ENCODE results near the gene INSRR. TPM values are rescaled to one million over a fixed set of nuclear protein-coding genes. Genes with fewer than 3 reads are reported as not detected.

The INSRR gene
- total and polyA plus RNA-seq, 4 donors = 0.01 TPM; not detected in 3

- no peak overlapping the region for H3K27ac ChIP-seq (ENCODE audit: low read depth in 1 of 2, low read length in 2 of 2)
- H3K4me1 ChIP-seq (ENCODE audit: control insufficient read depth in 4 of 4, insufficient read depth in 4 of 4, low read length in 3 of 4) = peaks cover 3 to 13% (median 6%) of the 10 kb centered on the region in 4 donors
- H3K27me3 ChIP-seq (ENCODE audit: control insufficient read depth in 4 of 4, insufficient read depth in 4 of 4, low read length in 3 of 4) = no peaks in the 10 kb centered on the region
- no peaks in the 10 kb centered on the region for H3K36me3 ChIP-seq (ENCODE audit: control insufficient read depth in 4 of 4, insufficient read depth in 3 of 4, low read depth in 1 of 4, low read length in 3 of 4)
- H3K9me3 ChIP-seq (ENCODE audit: control insufficient read depth in 4 of 4, low read length in 3 of 4) = no peaks in the 10 kb centered on the region
- no peak overlapping the region for H3K9ac ChIP-seq (ENCODE audit: low read depth in 1 of 2, low read length in 2 of 2)
- no peak for DNase-seq (ENCODE audit: low spot score)
- H3K4me3 ChIP-seq (ENCODE audit: low read depth in 1 of 3, low read length in 3 of 3) = no peak overlapping the region
- 94% methylated on average over 10 of the region's 10 CpGs for WGBS
- TF ChIP-seq HNF4G (IDR thresholded peaks at IDR 0.05) (no peak), JUND (IDR thresholded peaks at IDR 0.05) (no peak), SP1 (IDR thresholded peaks at IDR 0.05) (no peak), RAD21 (IDR thresholded peaks at IDR 0.05) (no peak), GABPA (IDR thresholded peaks at IDR 0.05 in 1 of 2, conservative IDR thresholded peaks at IDR 0.05 in 1 of 2) (no peak), EGR1 (IDR thresholded peaks at IDR 0.05; ENCODE audit: low read depth in 2 of 2) (no peak), MAX (IDR thresholded peaks at IDR 0.05) (no peak), TAF1 (conservative IDR thresholded peaks at IDR 0.05) (no peak), HNF4A (conservative IDR thresholded peaks at IDR 0.05) (no peak), RXRA (IDR thresholded peaks at IDR 0.05) (no peak)
- TF ChIP-seq, protein P1, sequence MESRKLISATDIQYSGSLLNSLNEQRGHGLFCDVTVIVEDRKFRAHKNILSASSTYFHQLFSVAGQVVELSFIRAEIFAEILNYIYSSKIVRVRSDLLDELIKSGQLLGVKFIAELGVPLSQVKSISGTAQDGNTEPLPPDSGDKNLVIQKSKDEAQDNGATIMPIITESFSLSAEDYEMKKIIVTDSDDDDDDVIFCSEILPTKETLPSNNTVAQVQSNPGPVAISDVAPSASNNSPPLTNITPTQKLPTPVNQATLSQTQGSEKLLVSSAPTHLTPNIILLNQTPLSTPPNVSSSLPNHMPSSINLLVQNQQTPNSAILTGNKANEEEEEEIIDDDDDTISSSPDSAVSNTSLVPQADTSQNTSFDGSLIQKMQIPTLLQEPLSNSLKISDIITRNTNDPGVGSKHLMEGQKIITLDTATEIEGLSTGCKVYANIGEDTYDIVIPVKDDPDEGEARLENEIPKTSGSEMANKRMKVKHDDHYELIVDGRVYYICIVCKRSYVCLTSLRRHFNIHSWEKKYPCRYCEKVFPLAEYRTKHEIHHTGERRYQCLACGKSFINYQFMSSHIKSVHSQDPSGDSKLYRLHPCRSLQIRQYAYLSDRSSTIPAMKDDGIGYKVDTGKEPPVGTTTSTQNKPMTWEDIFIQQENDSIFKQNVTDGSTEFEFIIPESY (IDR thresholded peaks at IDR 0.05) = no peak
- TF ChIP-seq, protein P2, sequence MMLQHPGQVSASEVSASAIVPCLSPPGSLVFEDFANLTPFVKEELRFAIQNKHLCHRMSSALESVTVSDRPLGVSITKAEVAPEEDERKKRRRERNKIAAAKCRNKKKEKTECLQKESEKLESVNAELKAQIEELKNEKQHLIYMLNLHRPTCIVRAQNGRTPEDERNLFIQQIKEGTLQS (IDR thresholded peaks at IDR 0.05) = no peak
- TF ChIP-seq, protein P3, sequence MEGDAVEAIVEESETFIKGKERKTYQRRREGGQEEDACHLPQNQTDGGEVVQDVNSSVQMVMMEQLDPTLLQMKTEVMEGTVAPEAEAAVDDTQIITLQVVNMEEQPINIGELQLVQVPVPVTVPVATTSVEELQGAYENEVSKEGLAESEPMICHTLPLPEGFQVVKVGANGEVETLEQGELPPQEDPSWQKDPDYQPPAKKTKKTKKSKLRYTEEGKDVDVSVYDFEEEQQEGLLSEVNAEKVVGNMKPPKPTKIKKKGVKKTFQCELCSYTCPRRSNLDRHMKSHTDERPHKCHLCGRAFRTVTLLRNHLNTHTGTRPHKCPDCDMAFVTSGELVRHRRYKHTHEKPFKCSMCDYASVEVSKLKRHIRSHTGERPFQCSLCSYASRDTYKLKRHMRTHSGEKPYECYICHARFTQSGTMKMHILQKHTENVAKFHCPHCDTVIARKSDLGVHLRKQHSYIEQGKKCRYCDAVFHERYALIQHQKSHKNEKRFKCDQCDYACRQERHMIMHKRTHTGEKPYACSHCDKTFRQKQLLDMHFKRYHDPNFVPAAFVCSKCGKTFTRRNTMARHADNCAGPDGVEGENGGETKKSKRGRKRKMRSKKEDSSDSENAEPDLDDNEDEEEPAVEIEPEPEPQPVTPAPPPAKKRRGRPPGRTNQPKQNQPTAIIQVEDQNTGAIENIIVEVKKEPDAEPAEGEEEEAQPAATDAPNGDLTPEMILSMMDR (IDR thresholded peaks at IDR 0.05; ENCODE audit: low read depth, low read length, missing input control) = no peak
Measured at GRCh38 chr1:156809281-156809680, 49.6 kb downstream of the INSRR start.

DNA sequence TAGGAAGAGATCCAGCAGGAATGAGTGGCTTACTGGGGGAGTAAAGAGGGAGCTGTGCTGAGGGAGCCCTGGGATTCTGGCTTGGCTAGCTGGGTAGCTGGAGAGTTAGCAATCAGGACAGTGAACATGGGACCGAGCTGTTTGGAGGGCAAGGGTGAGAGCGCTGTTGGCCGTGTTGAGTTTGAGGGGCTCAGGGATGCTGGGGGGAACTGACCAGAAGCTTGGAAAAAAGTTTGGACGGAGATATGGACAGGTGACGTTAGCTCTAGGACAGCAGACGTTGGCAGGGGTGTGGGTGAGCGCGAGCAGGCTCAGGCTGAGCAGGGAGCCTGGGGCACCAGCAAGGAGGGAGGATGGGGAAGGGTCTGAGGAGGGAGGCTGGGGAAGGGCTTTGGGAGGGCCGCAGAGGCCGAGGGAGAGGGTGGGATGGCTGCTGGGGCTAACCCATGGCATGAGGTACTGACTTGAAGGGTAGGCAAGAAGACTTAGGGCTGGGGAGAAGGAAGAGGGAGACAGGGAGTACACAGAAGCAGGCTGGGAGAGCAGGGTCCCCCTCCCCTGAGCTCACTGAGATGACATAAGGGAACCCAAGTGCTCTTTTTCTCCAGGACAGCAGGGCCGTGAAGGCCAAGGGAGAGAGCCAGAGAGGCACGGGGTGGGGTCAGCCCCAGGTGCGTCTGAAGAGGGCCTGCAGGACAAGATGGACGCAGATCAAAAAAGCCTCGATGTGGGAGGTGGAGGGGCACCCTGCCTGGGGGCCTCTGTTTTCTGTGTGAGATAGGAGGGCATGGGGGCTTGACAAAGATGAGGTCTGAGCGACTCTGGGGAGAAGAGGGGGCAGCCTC lies 50.5 kb downstream of the INSRR start:
- no peak overlapping the region for H3K9ac ChIP-seq (ENCODE audit: low read depth in 1 of 2, low read length in 2 of 2)
- TF ChIP-seq NR2F2 (IDR thresholded peaks at IDR 0.05) (no peak), RAD21 (IDR thresholded peaks at IDR 0.05) (no peak), JUND (IDR thresholded peaks at IDR 0.05) (no peak), FOXA2 (IDR thresholded peaks at IDR 0.05) (no peak), HNF4G (IDR thresholded peaks at IDR 0.05) (no peak), YY1 (IDR thresholded peaks at IDR 0.05) (no peak), GABPA (IDR thresholded peaks at IDR 0.05 in 1 of 2, conservative IDR thresholded peaks at IDR 0.05 in 1 of 2) (no peak), EGR1 (IDR thresholded peaks at IDR 0.05; ENCODE audit: low read depth in 2 of 2) (no peak), TAF1 (conservative IDR thresholded peaks at IDR 0.05) (no peak), MAX (IDR thresholded peaks at IDR 0.05) (no peak), FOXA1 (IDR thresholded peaks at IDR 0.05) (no peak), RXRA (IDR thresholded peaks at IDR 0.05) (no peak)
- TF ChIP-seq, protein P2 (IDR thresholded peaks at IDR 0.05) = no peak
- TF ChIP-seq, protein P3 (IDR thresholded peaks at IDR 0.05; ENCODE audit: low read depth, low read length, missing input control) = no peak
- H3K27me3 ChIP-seq (ENCODE audit: control insufficient read depth in 4 of 4, insufficient read depth in 4 of 4, low read length in 3 of 4) = no peaks in the 10 kb centered on the region
- H3K4me3 ChIP-seq (ENCODE audit: low read depth in 1 of 3, low read length in 3 of 3) = no peak overlapping the region
- H3K27ac ChIP-seq (ENCODE audit: low read depth in 1 of 2, low read length in 2 of 2) = no peak overlapping the region
- no peak for DNase-seq (ENCODE audit: low spot score)
- no peaks in the 10 kb centered on the region for H3K36me3 ChIP-seq (ENCODE audit: control insufficient read depth in 4 of 4, insufficient read depth in 3 of 4, low read depth in 1 of 4, low read length in 3 of 4)
- 91% methylated on average over 16 of the region's 16 CpGs for WGBS
- peaks cover 0 to 6% (median under 1%) of the 10 kb centered on the region in 4 donors for H3K4me1 ChIP-seq (ENCODE audit: control insufficient read depth in 4 of 4, insufficient read depth in 4 of 4, low read length in 3 of 4)
- no peaks in the 10 kb centered on the region for H3K9me3 ChIP-seq (ENCODE audit: control insufficient read depth in 4 of 4, low read length in 3 of 4)
